ENCODE measurements around the gene OR5B12.
"Not testable (repeated sequence)": the region's sequence is repeated elsewhere in the genome, so short reads cannot be mapped to it uniquely, and the experiment has no call there.

The OR5B12 gene

DNA sequence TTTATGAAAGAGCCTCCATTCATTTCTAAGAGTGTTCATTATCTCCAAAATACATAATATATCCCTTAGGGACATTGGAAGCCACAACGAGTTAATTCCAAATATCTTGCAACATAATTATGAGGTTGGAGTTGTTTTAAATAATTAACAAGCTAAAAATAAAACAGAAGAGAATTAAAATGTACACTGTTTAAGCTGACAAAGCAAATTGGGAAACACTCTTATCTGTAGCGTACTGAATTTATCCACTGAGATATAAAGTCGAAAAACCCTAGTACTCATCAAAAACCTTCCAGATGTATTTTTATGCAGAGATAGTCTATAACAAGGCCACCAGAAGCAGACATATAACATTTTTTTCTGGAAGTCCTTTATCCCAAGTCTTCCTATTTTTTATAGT, 7.8 kb downstream of the OR5B12 start:
- H3K27ac ChIP-seq (ENCODE audit: insufficient read depth, low read length, poor library complexity, severe bottlenecking): no peak overlapping the region
- no peaks in the 10 kb centered on the region for H3K4me1 ChIP-seq (ENCODE audit: control insufficient read depth, insufficient read depth, low read length, poor library complexity, severe bottlenecking)
- DNase-seq: no peak
- H3K9me3 ChIP-seq (ENCODE audit: control insufficient read depth, low read length): no peaks in the 10 kb centered on the region
- H3K36me3 ChIP-seq (ENCODE audit: control insufficient read depth, insufficient read depth, low read length): no peaks in the 10 kb centered on the region
- no peaks in the 10 kb centered on the region for H3K27me3 ChIP-seq (replicated peaks; ENCODE audit: control insufficient read depth, insufficient read depth, low read length, poor library complexity, severe bottlenecking)
- H3K4me3 ChIP-seq (ENCODE audit: insufficient read depth, low read depth, low read length, poor library complexity, severe bottlenecking): no peak overlapping the region

DNA sequence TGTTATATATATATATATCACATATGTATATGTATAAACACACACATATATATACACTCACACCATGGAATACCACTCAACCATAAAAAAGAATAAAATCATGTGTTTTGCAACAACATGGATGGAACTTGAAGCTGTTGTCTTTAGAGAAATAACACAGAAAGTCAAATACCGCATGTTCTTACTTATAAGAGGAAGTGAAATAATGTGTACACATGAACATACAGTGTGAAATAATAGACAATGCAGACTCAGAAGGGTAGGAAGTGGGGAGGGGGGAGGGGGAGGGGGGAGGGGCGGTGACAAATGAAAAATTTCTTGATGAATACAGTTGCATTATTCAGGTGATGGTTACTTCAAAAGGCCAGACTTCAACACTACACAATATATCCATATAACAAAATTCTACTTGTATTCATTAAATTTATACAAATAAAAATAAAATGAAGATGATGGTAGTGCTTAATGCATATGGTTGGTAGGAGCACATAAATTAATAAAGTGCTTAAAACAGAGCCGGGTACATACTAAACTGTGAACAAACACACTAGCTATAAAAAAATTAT, 8.3 kb downstream of the OR5B12 start:
- Histone ChIP-seq H3K27ac (ENCODE audit: insufficient read depth, low read length, poor library complexity, severe bottlenecking) (no peak overlapping the region), H3K36me3 (ENCODE audit: control insufficient read depth, insufficient read depth, low read length) (no peaks in the 10 kb centered on the region), H3K9me3 (ENCODE audit: control insufficient read depth, low read length) (no peaks in the 10 kb centered on the region), H3K4me3 (ENCODE audit: insufficient read depth, low read depth, low read length, poor library complexity, severe bottlenecking) (no peak overlapping the region), H3K27me3 (replicated peaks; ENCODE audit: control insufficient read depth, insufficient read depth, low read length, poor library complexity, severe bottlenecking) (no peaks in the 10 kb centered on the region), H3K4me1 (ENCODE audit: control insufficient read depth, insufficient read depth, low read length, poor library complexity, severe bottlenecking) (no peaks in the 10 kb centered on the region)
- no peak for DNase-seq

DNA sequence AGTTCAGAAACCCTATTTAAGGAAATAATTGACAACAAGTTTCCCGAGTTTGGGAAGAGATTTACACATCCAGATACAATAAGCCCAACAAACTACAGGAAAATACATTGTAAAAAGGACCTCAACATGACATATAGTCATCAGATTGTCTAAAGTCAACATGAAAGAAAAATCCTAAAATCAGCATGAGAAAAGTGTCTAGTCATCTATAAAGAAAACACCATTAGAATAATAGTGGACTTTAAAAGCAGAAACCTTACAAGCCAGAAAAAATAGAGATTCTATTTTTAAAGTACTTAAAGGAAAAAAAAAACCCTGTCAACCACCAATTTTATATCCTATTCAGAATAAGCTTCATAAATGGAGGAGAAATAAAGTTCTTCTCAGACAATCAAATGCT, 12.8 kb downstream of the OR5B12 start:
- Histone ChIP-seq H3K4me1 (ENCODE audit: control insufficient read depth, insufficient read depth, low read length, poor library complexity, severe bottlenecking) (no peaks in the 10 kb centered on the region), H3K36me3 (ENCODE audit: control insufficient read depth, insufficient read depth, low read length) (no peaks in the 10 kb centered on the region), H3K27me3 (replicated peaks; ENCODE audit: control insufficient read depth, insufficient read depth, low read length, poor library complexity, severe bottlenecking) (no peaks in the 10 kb centered on the region), H3K27ac (ENCODE audit: insufficient read depth, low read length, poor library complexity, severe bottlenecking) (no peak overlapping the region), H3K9me3 (ENCODE audit: control insufficient read depth, low read length) (no peaks in the 10 kb centered on the region), H3K4me3 (ENCODE audit: insufficient read depth, low read depth, low read length, poor library complexity, severe bottlenecking) (no peak overlapping the region)
- DNase-seq: no peak

DNA sequence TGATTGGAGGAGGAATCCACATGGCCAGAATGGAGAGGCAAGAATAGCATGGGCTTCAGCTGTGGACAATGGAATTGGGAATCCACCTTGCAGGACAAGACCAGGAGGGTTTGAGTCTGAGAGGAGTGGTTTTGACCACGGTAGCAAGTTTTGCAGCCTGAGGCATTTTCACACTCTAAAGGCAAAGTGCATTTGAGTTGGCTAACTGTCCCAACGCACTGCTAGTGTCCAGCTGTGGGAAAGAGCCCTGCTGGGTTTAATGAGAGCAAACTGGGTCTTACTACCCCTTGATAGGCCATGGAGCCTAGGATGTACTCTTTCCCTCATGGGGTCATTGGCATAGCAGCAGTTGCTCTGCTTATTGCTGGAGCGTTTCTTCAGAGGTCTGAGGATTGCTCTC, 14.0 kb downstream of the OR5B12 start, which contains the start of gene OR5B2:
Gene OR5B2, minus strand, starts transcription at position 101 of the 400 bp plus-strand sequence. CDS start 4,860 bp downstream, outside the sequence.
- H3K9me3 ChIP-seq (ENCODE audit: control insufficient read depth, low read length): no peaks in the 10 kb centered on the region
- no peak within 1 kb of the TSS for H3K27ac ChIP-seq (ENCODE audit: insufficient read depth, low read length, poor library complexity, severe bottlenecking)
- H3K27me3 ChIP-seq (replicated peaks; ENCODE audit: control insufficient read depth, insufficient read depth, low read length, poor library complexity, severe bottlenecking): no peaks in the 10 kb centered on the region
- H3K36me3 ChIP-seq (ENCODE audit: control insufficient read depth, insufficient read depth, low read length): no peaks in the 10 kb centered on the region
- DNase-seq: no peak
- H3K4me1 ChIP-seq (ENCODE audit: control insufficient read depth, insufficient read depth, low read length, poor library complexity, severe bottlenecking): no peaks in the 10 kb centered on the region
- H3K4me3 ChIP-seq (ENCODE audit: insufficient read depth, low read depth, low read length, poor library complexity, severe bottlenecking): no peak within 1 kb of the TSS

DNA sequence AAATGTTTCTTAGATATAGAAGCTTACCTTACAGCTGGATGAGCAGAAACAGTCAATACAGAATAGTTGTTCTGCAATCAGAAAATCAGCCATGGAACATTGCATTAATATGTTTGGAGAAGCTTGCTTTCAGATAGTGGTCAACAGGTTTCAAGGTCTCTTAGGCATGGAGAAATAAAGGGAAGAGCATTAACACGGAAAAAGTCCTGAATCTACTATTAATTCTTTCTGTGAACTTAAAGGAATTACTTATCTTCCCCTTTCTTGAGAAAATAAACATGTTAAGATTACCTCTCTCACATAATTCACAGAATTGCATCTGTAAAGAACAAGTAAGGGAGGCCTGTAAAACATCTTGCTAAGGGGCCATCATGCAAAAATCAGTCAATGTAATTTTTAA, 35.3 kb downstream of the OR5B12 start, which contains the start of gene OR5B3:
Gene OR5B3, minus strand, starts transcription at position 101 of the 400 bp plus-strand sequence. CDS start 3,465 bp downstream, outside the sequence.
- Histone ChIP-seq H3K9me3 (ENCODE audit: control insufficient read depth, low read length) (peaks cover 3% of the 10 kb centered on the region), H3K27me3 (replicated peaks; ENCODE audit: control insufficient read depth, insufficient read depth, low read length, poor library complexity, severe bottlenecking) (no peaks in the 10 kb centered on the region), H3K27ac (ENCODE audit: insufficient read depth, low read length, poor library complexity, severe bottlenecking) (no peak within 1 kb of the TSS), H3K4me3 (ENCODE audit: insufficient read depth, low read depth, low read length, poor library complexity, severe bottlenecking) (no peak within 1 kb of the TSS), H3K36me3 (ENCODE audit: control insufficient read depth, insufficient read depth, low read length) (no peaks in the 10 kb centered on the region), H3K4me1 (ENCODE audit: control insufficient read depth, insufficient read depth, low read length, poor library complexity, severe bottlenecking) (no peaks in the 10 kb centered on the region)
- no peak for DNase-seq

DNA sequence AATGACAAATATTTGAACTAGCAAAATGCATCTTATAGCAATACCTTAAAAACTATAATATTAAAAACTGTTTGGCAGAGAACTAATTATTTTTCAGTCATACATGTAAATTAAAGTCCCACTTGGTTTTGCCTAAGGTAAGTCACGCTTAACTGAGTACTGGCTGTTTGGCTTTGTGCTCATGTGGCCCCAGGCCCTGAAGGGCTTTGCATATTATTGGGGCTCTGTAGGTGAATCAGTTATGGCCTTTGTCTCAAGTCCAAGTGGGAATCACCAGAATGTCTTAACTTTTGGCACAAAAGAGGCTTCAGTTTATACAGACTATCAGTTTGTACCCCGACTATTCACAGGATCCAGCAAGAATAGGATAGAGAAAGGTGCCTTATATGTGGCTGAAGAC, 42.4 kb downstream of the OR5B12 start:
- H3K9me3 ChIP-seq (ENCODE audit: control insufficient read depth, low read length); H3K27ac ChIP-seq (ENCODE audit: insufficient read depth, low read length, poor library complexity, severe bottlenecking); H3K27me3 ChIP-seq (replicated peaks; ENCODE audit: control insufficient read depth, insufficient read depth, low read length, poor library complexity, severe bottlenecking); H3K36me3 ChIP-seq (ENCODE audit: control insufficient read depth, insufficient read depth, low read length); DNase-seq; H3K4me1 ChIP-seq (ENCODE audit: control insufficient read depth, insufficient read depth, low read length, poor library complexity, severe bottlenecking); H3K4me3 ChIP-seq (ENCODE audit: insufficient read depth, low read depth, low read length, poor library complexity, severe bottlenecking): not testable (repeated sequence)

DNA sequence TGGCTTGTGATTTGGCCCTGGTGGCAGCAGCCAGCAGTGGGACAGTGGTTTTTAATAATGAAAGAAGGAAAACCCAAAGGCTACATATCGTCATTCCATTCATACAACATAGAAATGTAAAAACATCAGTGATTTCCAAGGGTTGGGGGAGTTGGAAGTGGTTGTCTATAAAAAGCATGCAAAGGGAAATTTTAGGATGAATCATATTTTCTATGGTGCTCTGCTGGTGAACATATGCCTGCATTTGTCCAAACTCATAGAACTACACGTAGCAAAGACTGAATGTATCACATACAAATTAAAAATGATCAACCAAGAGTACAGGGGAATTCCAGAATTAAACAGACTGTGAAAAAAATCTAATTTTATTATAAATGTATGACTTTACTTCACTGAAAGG, 46.5 kb downstream of the OR5B12 start:
- H3K9me3 ChIP-seq (ENCODE audit: control insufficient read depth, low read length): no peaks in the 10 kb centered on the region
- no peaks in the 10 kb centered on the region for H3K36me3 ChIP-seq (ENCODE audit: control insufficient read depth, insufficient read depth, low read length)
- H3K4me1 ChIP-seq (ENCODE audit: control insufficient read depth, insufficient read depth, low read length, poor library complexity, severe bottlenecking): no peaks in the 10 kb centered on the region
- no peaks in the 10 kb centered on the region for H3K27me3 ChIP-seq (replicated peaks; ENCODE audit: control insufficient read depth, insufficient read depth, low read length, poor library complexity, severe bottlenecking)
- H3K4me3 ChIP-seq (ENCODE audit: insufficient read depth, low read depth, low read length, poor library complexity, severe bottlenecking): no peak overlapping the region
- no peak for DNase-seq
- no peak overlapping the region for H3K27ac ChIP-seq (ENCODE audit: insufficient read depth, low read length, poor library complexity, severe bottlenecking)

DNA sequence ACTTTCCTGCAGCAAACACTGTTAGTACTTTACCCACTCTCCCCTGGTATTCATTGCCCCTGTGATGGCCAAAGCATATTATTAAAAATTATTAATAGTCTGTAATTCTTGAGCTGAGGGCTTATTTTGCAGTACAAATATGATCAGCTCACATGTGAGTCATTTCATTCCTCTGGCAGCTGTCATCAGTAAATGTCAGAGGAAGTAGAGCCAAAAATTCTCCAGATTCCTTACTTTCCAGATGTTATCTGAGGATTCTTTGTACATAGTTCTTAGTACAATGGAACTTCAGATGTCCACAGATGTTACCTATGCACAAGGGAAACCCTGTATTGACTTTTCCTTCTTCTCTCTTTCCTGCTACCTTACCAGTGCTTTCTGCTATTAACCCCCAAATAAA, 47.8 kb downstream of the OR5B12 start:
- no peak overlapping the region for H3K4me3 ChIP-seq (ENCODE audit: insufficient read depth, low read depth, low read length, poor library complexity, severe bottlenecking)
- H3K4me1 ChIP-seq (ENCODE audit: control insufficient read depth, insufficient read depth, low read length, poor library complexity, severe bottlenecking): no peaks in the 10 kb centered on the region
- H3K27ac ChIP-seq (ENCODE audit: insufficient read depth, low read length, poor library complexity, severe bottlenecking): no peak overlapping the region
- H3K27me3 ChIP-seq (replicated peaks; ENCODE audit: control insufficient read depth, insufficient read depth, low read length, poor library complexity, severe bottlenecking): no peaks in the 10 kb centered on the region
- no peak for DNase-seq
- H3K9me3 ChIP-seq (ENCODE audit: control insufficient read depth, low read length): no peaks in the 10 kb centered on the region
- no peaks in the 10 kb centered on the region for H3K36me3 ChIP-seq (ENCODE audit: control insufficient read depth, insufficient read depth, low read length)

DNA sequence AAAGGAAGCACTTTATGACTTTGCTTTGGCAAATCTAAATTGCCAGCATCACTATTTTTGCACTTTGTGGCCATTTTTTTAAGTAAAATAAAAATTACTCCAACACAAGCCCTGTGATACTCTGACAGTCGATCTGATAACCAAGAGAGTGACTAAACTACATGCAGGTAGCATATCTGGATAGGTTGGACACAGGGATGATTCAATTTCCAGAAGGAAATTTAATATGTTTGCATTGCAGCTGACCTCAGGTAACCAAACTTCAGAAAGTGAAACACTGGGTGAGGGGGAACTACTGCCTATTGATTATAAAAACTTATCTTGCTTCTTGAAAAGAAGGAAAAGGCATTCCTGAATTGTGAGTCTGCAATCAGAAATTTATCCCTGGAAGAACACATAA, 49.3 kb downstream of the OR5B12 start:
- Histone ChIP-seq H3K9me3 (ENCODE audit: control insufficient read depth, low read length) (no peaks in the 10 kb centered on the region), H3K27ac (ENCODE audit: insufficient read depth, low read length, poor library complexity, severe bottlenecking) (no peak overlapping the region), H3K4me3 (ENCODE audit: insufficient read depth, low read depth, low read length, poor library complexity, severe bottlenecking) (no peak overlapping the region), H3K4me1 (ENCODE audit: control insufficient read depth, insufficient read depth, low read length, poor library complexity, severe bottlenecking) (no peaks in the 10 kb centered on the region), H3K27me3 (replicated peaks; ENCODE audit: control insufficient read depth, insufficient read depth, low read length, poor library complexity, severe bottlenecking) (no peaks in the 10 kb centered on the region), H3K36me3 (ENCODE audit: control insufficient read depth, insufficient read depth, low read length) (no peaks in the 10 kb centered on the region)
- DNase-seq: no peak

DNA sequence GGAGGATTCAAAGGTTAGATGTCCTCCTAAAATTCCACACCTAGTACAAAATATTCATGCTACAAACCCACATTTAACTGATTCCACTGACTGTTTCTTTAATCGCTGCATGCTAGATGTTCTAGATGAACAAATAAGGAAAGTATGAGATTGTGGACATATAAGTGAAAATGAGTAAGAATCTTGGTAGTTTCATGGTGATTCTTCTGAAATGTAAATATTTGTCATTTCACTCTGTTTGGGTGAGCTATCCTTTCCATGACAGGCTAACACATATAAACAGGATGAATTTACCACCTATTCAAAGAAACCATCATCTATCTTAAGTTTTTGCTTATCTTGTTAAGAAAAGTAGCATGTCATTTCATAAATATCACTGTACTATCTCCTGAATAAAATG, 50.2 kb downstream of the OR5B12 start:
- H3K27me3 ChIP-seq (replicated peaks; ENCODE audit: control insufficient read depth, insufficient read depth, low read length, poor library complexity, severe bottlenecking): no peaks in the 10 kb centered on the region

More for the DNA sequence above, 50.2 kb downstream of the OR5B12 start:
- no peaks in the 10 kb centered on the region for H3K9me3 ChIP-seq (ENCODE audit: control insufficient read depth, low read length)
- no peak for DNase-seq
- no peaks in the 10 kb centered on the region for H3K36me3 ChIP-seq (ENCODE audit: control insufficient read depth, insufficient read depth, low read length)
- H3K27ac ChIP-seq (ENCODE audit: insufficient read depth, low read length, poor library complexity, severe bottlenecking): no peak overlapping the region
- no peak overlapping the region for H3K4me3 ChIP-seq (ENCODE audit: insufficient read depth, low read depth, low read length, poor library complexity, severe bottlenecking)
- H3K4me1 ChIP-seq (ENCODE audit: control insufficient read depth, insufficient read depth, low read length, poor library complexity, severe bottlenecking): no peaks in the 10 kb centered on the region
